Stimulated activated CD4-positive, alpha-beta T cell treated with anti-CD3 and anti-CD28 coated beads, Interleukin-4, amount 100 ng/mL, for 4 hours (primary cell): Measurements from ENCODE around the gene DERL3.

Experiments
- DNase-seq, 2 experiments: peaks; one replicate each; pipeline ENCODE4 v3.0.0-alpha.2; 2020

Gene DERL3

GRCh38 chr22:23801238-23801821, 37.5 kb downstream of the DERL3 start:
- DNase-seq, result no peak

GRCh38 chr22:23800297-23801237, 38.2 kb downstream of the DERL3 start:
- DNase-seq, result no peak

GRCh38 chr22:23796461-23796860, 42.3 kb downstream of the DERL3 start:
- DNase-seq, result no peak

GRCh38 chr22:23793326-23793725, 45.5 kb downstream of the DERL3 start:
- no peak for DNase-seq

- DNase-seq, result no peak
These were observed 46.8 kb downstream of the DERL3 start for GRCh38 chr22:23791738-23792645.

- DNase-seq, result no peak
These were observed 47.7 kb downstream of the DERL3 start for GRCh38 chr22:23790819-23791737.

GRCh38 chr22:23789638-23790037, 49.2 kb downstream of the DERL3 start:
- no peak for DNase-seq

GRCh38 chr22:23789121-23789520, 49.7 kb downstream of the DERL3 start:
- no peak for DNase-seq

GRCh38 chr22:23787910-23788309, 50.9 kb downstream of the DERL3 start:
- DNase-seq, result no peak

GRCh38 chr22:23787600-23787896, 51.3 kb downstream of the DERL3 start:
- DNase-seq, result no peak

GRCh38 chr22:23786752-23787599, 51.8 kb downstream of the DERL3 start, which contains the start of gene SMARCB1:
TSS of gene SMARCB1 (plus strand) at chr22:23786966. CDS start at chr22:23787170, 204 bp downstream.
- DNase-seq, result peak; percentile 86 to 92

GRCh38 chr22:23786261-23786710, 52.5 kb downstream of the DERL3 start:
- DNase-seq, result no peak
